H1 (cell line): ENCODE results near the gene SERPINB1. TPM values are rescaled to one million over a fixed set of nuclear protein-coding genes. Genes with fewer than 3 reads are reported as not detected.
A peak's percentile ranks its signal among the peaks of the same experiment; 100 is the strongest.

Experiments
- CTCF ChIA-PET: fragments of 300-600 bp; sonication (Branson Sonifier 250); formaldehyde crosslinking; loops from one replicate; lab custom pipeline; 2021; ENCODE audit not compliant: partially characterized antibody; lab: Charles Lee
- POLR2A ChIA-PET: fragments of 300-600 bp; sonication (Branson Sonifier 250); formaldehyde crosslinking; loops from one replicate; lab custom pipeline; 2021; ENCODE audit warnings: inconsistent platforms; ENCODE audit not compliant: partially characterized antibody; lab: Charles Lee
- DNase-seq, 2 experiments: peaks; one replicate each; pipeline versions ENCODE4 v3.0.0 to v3.0.0-alpha.2; 2010 to 2022; ENCODE audit warnings: low spot score in 2 of 2, low read depth in 1 of 2, mixed read lengths in 1 of 2
- FAIRE-seq: peaks from 2 replicates; lab custom pipeline; 2011; peaks lifted over from hg19 to GRCh38; lab: Jason Lieb, UNC
- H2AFZ ChIP-seq: 2 replicates; pipeline ENCODE4 v1.8.1; 2012; ENCODE audit warnings: low read length, inconsistent platforms
- H2AK5ac ChIP-seq: 2 replicates; pipeline ENCODE4 v1.6.1; 2013; ENCODE audit warnings: low read depth, low read length
- H2BK120ac ChIP-seq: replicated peaks from 2 replicates; pipeline ENCODE3; 2013; ENCODE audit warnings: low read depth, low read length, inconsistent platforms
- H2BK12ac ChIP-seq: 2 replicates; pipeline ENCODE4 v1.6.1; 2013; ENCODE audit warnings: low read depth, low read length
- H2BK15ac ChIP-seq: 2 replicates; pipeline ENCODE4 v1.6.1; 2013; ENCODE audit warnings: low read length
- H2BK20ac ChIP-seq: 2 replicates; pipeline ENCODE4 v1.6.1; 2013; ENCODE audit warnings: low read length
- H2BK5ac ChIP-seq: 2 replicates; pipeline ENCODE4 v1.6.1; 2013; ENCODE audit warnings: low read depth, low read length
- H3K14ac ChIP-seq: 2 replicates; pipeline ENCODE4 v1.6.1; 2013; ENCODE audit warnings: inconsistent platforms; ENCODE audit not compliant: insufficient read length
- H3K18ac ChIP-seq: 2 replicates; pipeline ENCODE4 v1.6.1; 2013; ENCODE audit warnings: low read length; ENCODE audit errors: extremely low read depth
- H3K23ac ChIP-seq: 2 replicates; pipeline ENCODE4 v1.6.1; 2013; ENCODE audit warnings: inconsistent platforms; ENCODE audit not compliant: insufficient read length
- H3K23me2 ChIP-seq: 2 replicates; pipeline ENCODE4 v1.6.1; 2013; ENCODE audit warnings: low read depth, low read length
- H3K27ac ChIP-seq: 2 replicates; pipeline ENCODE4 v1.6.1; 2011; ENCODE audit warnings: low read depth, low read length, inconsistent platforms
- H3K27me3 ChIP-seq, 4 experiments: replicated peaks in 1 of 4; 1 replicate in 1 of 4; 2 replicates in 3 of 4; pipeline versions ENCODE4 v1.6.1 to v1.8.1; 2011 to 2013; ENCODE audit warnings: low read length in 3 of 4, mild to moderate bottlenecking in 3 of 4, inconsistent platforms in 2 of 4, mixed read lengths in 2 of 4, moderate library complexity in 1 of 4; ENCODE audit not compliant: control insufficient read depth in 3 of 4, insufficient read depth in 3 of 4; ENCODE audit errors: extremely low read depth in 1 of 4
- H3K36me3 ChIP-seq, 4 experiments: 2 replicates each; pipeline versions ENCODE4 v1.6.1 to v1.8.1; 2011 to 2013; ENCODE audit warnings: mild to moderate bottlenecking in 4 of 4, low read length in 3 of 4, moderate library complexity in 2 of 4, control low read depth in 1 of 4, inconsistent platforms in 1 of 4; ENCODE audit not compliant: insufficient read depth in 4 of 4, control insufficient read depth in 2 of 4
- H3K4ac ChIP-seq: replicated peaks from 2 replicates; pipeline ENCODE3; 2013; ENCODE audit warnings: low read length, low read depth, mixed read lengths, inconsistent platforms; ENCODE audit not compliant: insufficient read length
- H3K4me1 ChIP-seq, 4 experiments: replicated peaks in 1 of 4; 1 replicate in 1 of 4; 2 replicates in 3 of 4; pipeline versions ENCODE4 v1.6.1 to v1.8.1; 2011 to 2013; ENCODE audit warnings: low read length in 3 of 4, inconsistent platforms in 2 of 4, mixed read lengths in 1 of 4; ENCODE audit not compliant: insufficient read depth in 4 of 4, control insufficient read depth in 3 of 4
- H3K4me2 ChIP-seq, 2 experiments: 2 replicates each; pipeline versions ENCODE4 v1.6.1 to v1.8.1; 2011 to 2013; ENCODE audit warnings: low read depth in 2 of 2, low read length in 2 of 2, control low read depth in 1 of 2, inconsistent platforms in 1 of 2, mild to moderate bottlenecking in 1 of 2; ENCODE audit not compliant: insufficient read depth in 1 of 2
- H3K4me3 ChIP-seq, 4 experiments: fragments of 200-600, 300-600 bp in 1 of 4; sonication (generic), shearing (Covaris generic), sonication (Bioruptor Twin) in 1 of 4; 2 replicates each; pipeline versions ENCODE4 v1.5.1 to v1.8.1; 2011 to 2016; ENCODE audit warnings: low read length in 4 of 4, low read depth in 3 of 4, control low read depth in 2 of 4, inconsistent platforms in 2 of 4, mild to moderate bottlenecking in 2 of 4, mixed read lengths in 1 of 4, moderate library complexity in 1 of 4; ENCODE audit not compliant: insufficient read depth in 2 of 4; ENCODE audit errors: extremely low read depth in 1 of 4
- H3K56ac ChIP-seq: replicated peaks from 2 replicates; pipeline ENCODE3; 2013; ENCODE audit warnings: low read depth, mild to moderate bottlenecking, mixed read lengths, low read length, inconsistent platforms; ENCODE audit not compliant: insufficient read length
- H3K79me1 ChIP-seq: 2 replicates; pipeline ENCODE4 v1.6.1; 2013; ENCODE audit warnings: low read depth, low read length, control low read depth
- H3K79me2 ChIP-seq, 2 experiments: 2 replicates each; pipeline versions ENCODE4 v1.6.1 to v1.8.1; 2012 to 2013; ENCODE audit warnings: low read length in 2 of 2, mild to moderate bottlenecking in 2 of 2, inconsistent platforms in 1 of 2; ENCODE audit not compliant: insufficient read depth in 2 of 2, control insufficient read depth in 1 of 2
- H3K9ac ChIP-seq, 4 experiments: replicated peaks in 1 of 4; 1 replicate in 1 of 4; 2 replicates in 3 of 4; pipeline versions ENCODE4 v1.6.1 to v1.8.1; 2011 to 2013; ENCODE audit warnings: low read depth in 3 of 4, low read length in 3 of 4, control low read depth in 2 of 4, mild to moderate bottlenecking in 2 of 4, moderate library complexity in 2 of 4, inconsistent platforms in 1 of 4; ENCODE audit errors: extremely low read depth in 1 of 4
- H3K9me3 ChIP-seq, 2 experiments: 2 replicates each; pipeline versions ENCODE4 v1.6.1 to v1.8.1; 2012 to 2013; ENCODE audit warnings: mild to moderate bottlenecking in 2 of 2, moderate library complexity in 2 of 2, control low read depth in 1 of 2, inconsistent platforms in 1 of 2, low read depth in 1 of 2, low read length in 1 of 2, mixed read lengths in 1 of 2; ENCODE audit not compliant: insufficient read depth in 2 of 2
- H4K20me1 ChIP-seq, 2 experiments: replicated peaks in 1 of 2; 2 replicates each; pipeline versions ENCODE3 to v1.8.1; 2011 to 2013; ENCODE audit warnings: inconsistent platforms in 2 of 2, low read length in 2 of 2, mild to moderate bottlenecking in 1 of 2; ENCODE audit not compliant: insufficient read depth in 2 of 2, control insufficient read depth in 1 of 2
- H4K5ac ChIP-seq: 2 replicates; pipeline ENCODE4 v1.6.1; 2013; ENCODE audit warnings: low read length, low read depth, mixed read lengths, inconsistent platforms; ENCODE audit not compliant: insufficient read length
- H4K8ac ChIP-seq: 2 replicates; pipeline ENCODE4 v1.8.0; 2013; ENCODE audit warnings: mild to moderate bottlenecking, moderate library complexity, low read length, inconsistent platforms; ENCODE audit not compliant: insufficient read depth; ENCODE audit errors: extremely low read depth
- H4K91ac ChIP-seq: replicated peaks from 2 replicates; pipeline ENCODE3; 2013; ENCODE audit warnings: low read length, mixed read lengths, inconsistent platforms; ENCODE audit not compliant: insufficient read length
- E2F6 ChIP-seq: IDR thresholded peaks from 2 replicates; pipeline ENCODE4 v1.6.1; 2012; ENCODE audit warnings: inconsistent platforms
- EP300 ChIP-seq, 2 experiments: IDR thresholded peaks; 1 replicate in 1 of 2; 2 replicates in 1 of 2; pipeline ENCODE4 v1.6.1; 2011 to 2012; ENCODE audit warnings: low read depth in 2 of 2, low read length in 2 of 2, mild to moderate bottlenecking in 2 of 2, borderline replicate concordance in 1 of 2, inconsistent platforms in 1 of 2, moderate library complexity in 1 of 2
- JUND ChIP-seq: IDR thresholded peaks from 2 replicates; pipeline ENCODE4 v1.6.1; 2011; ENCODE audit warnings: mild to moderate bottlenecking, improper control_type of control experiment, low read length
- PHF8 ChIP-seq: fragments of 200-600 bp; sonication (generic); conservative IDR thresholded peaks from 2 replicates; pipeline ENCODE4 v1.7.1; 2012; ENCODE audit warnings: low read depth, mild to moderate bottlenecking, inconsistent platforms, low read length, moderate library complexity
- POLR2AphosphoS5 ChIP-seq: IDR thresholded peaks from 2 replicates; pipeline ENCODE4 v1.6.1; 2011; ENCODE audit warnings: low read depth, low read length
- SRF ChIP-seq: IDR thresholded peaks from 2 replicates; pipeline ENCODE4 v1.6.1; 2011; ENCODE audit warnings: mild to moderate bottlenecking, low read depth, low read length, moderate library complexity
- WGBS, 2 experiments: shearing (Covaris generic) in 1 of 2; methylation state at CpG; one replicate each; pipeline versions ENCODE4 v1.1.6 to v1.1.7; 2013 to 2015; ENCODE audit warnings: low lambda C conversion rate in 2 of 2, mixed read lengths in 2 of 2, inconsistent platforms in 1 of 2, low coverage in 1 of 2, missing lambda C conversion rate in 1 of 2; ENCODE audit not compliant: insufficient replicate concordance in 2 of 2, insufficient coverage in 1 of 2, insufficient read length in 1 of 2; ENCODE audit errors: extremely low coverage in 1 of 2, missing lambda C conversion rate in 1 of 2; 5-methylcytosine and 5-hydroxymethylcytosine counted together
- polyA plus RNA-seq, 7 experiments: library from polyadenylated mRNA; depleted of rRNA in 3 of 7; stranded (reverse) in 5 of 7; unstranded in 2 of 7; fragments of >200 nt in 5 of 7; fragments of 200-250 nt in 2 of 7; gene quantifications; 1 replicate in 5 of 7; 2 replicates in 1 of 7; 4 replicates in 1 of 7; pipeline versions ENCODE4 v1.2.1 to v1.2.3, GENCODE V29; 2011 to 2013; ENCODE audit warnings: missing spikeins in 2 of 7, mixed read lengths in 2 of 7
- total RNA-seq: library from RNA; stranded (reverse); fragmentation: NEBNext Ultra II Directional; extraction: Animal tissue kit (Norgen Biotek cat#: 25700); gene quantifications from 2 replicates; pipeline ENCODE4 v1.2.1, GENCODE V29; 2021

SERPINB1 gene
- total and polyA plus RNA-seq, 2 of the 8 experiments (the other 6 are each of a cell fraction or from before 2014, with no cell fraction given): 8.1 to 17.3 TPM

- Histone ChIP-seq H3K56ac (no peak overlapping the region), H4K20me1 (no peaks in the 10 kb centered on the region), H3K36me3 (no peaks in the 10 kb centered on the region), H2BK120ac (peak overlapping the region; percentile 98), H3K4me3 (peak overlapping the region in 1 of 4 experiments; percentile 34; a peak in 2 of 8 replicates), H2AFZ (no peak overlapping the region), H3K4ac (no peak overlapping the region), H3K27me3 (no peaks in the 10 kb centered on the region), H3K23ac (no peak overlapping the region), H3K9ac (no peak overlapping the region), H3K79me2 (no peaks in the 10 kb centered on the region), H2BK20ac (peak overlapping the region; percentile 83; the same call in 1 of the 2 replicates), H2BK12ac (peak overlapping the region; percentile 93), H2AK5ac (peak overlapping the region; percentile 30; the same call in 1 of the 2 replicates), H4K91ac (peak overlapping the region; percentile 98), H3K18ac (peak overlapping the region; percentile 36; the same call in 1 of the 2 replicates), H3K23me2 (peaks cover 2% of the 10 kb centered on the region; the same call in 1 of the 2 replicates), H3K4me1 (peaks cover 8 to 27% (median 19%) of the 10 kb centered on the region in 4 experiments), H2BK5ac (peak overlapping the region; percentile 80), H3K27ac (peak overlapping the region; percentile 53), H4K5ac (no peak overlapping the region), H3K79me1 (no peaks in the 10 kb centered on the region), H3K9me3 (no peaks in the 10 kb centered on the region), H3K14ac (no peak overlapping the region), H2BK15ac (no peak overlapping the region), H3K4me2 (peak overlapping the region; percentile 37 to 58; a peak in 3 of 4 replicates), H4K8ac (no peak overlapping the region)
- FAIRE-seq (no peak), DNase-seq (no peak)
- ChIA-PET CTCF (interaction anchor here (0.6 to 5.7 kb wide), 11 partner anchors 8 to 1161 kb away, joined by 3 to 29 read pairs (median 4); no protein-coding TSS in a partner anchor), POLR2A (interaction anchor here (0.7 to 2.5 kb wide), 14 partner anchors 8 to 124 kb away, joined by 3 to 18 read pairs (median 4); no protein-coding TSS in a partner anchor)
- 31% methylated on average over 4 of the region's 4 CpGs; no CpG with 5 or more reads in 1 of the 2 experiments for WGBS, 2 experiments
- TF ChIP-seq PHF8: no peak
- TF ChIP-seq EP300 (IDR thresholded peaks at IDR 0.05; ENCODE audit: borderline replicate concordance in 1 of 2, low read depth in 2 of 2, low read length in 2 of 2): no peak
- TF ChIP-seq JUND: no peak
- TF ChIP-seq POLR2AphosphoS5: no peak
- no peak for TF ChIP-seq E2F6
- no peak for TF ChIP-seq SRF
These were observed 24.1 kb upstream of the SERPINB1 start for GRCh38 chr6:2865694-2866151.
